ENCODE measurements around the gene POLH.
"Not testable (repeated sequence)": the region's sequence is repeated elsewhere in the genome, so short reads cannot be mapped to it uniquely, and the experiment has no call there.

POLH gene

GRCh38 chr6:43636308-43636659, 60.3 kb downstream of the POLH start:
- no peak for DNase-seq (ENCODE audit: low spot score)
- in situ Hi-C loops (cut with MboI; ENCODE audit: low sequenced_read_pairs, unreplicated experiment): no loop called here
- no peak for TF ChIP-seq CTCF (IDR thresholded peaks at IDR 0.05; ENCODE audit: borderline replicate concordance, control extremely low read depth, extremely low read depth, insufficient read depth, missing control alignments)

- DNase-seq (ENCODE audit: low spot score): no peak
- TF ChIP-seq CTCF (IDR thresholded peaks at IDR 0.05; ENCODE audit: borderline replicate concordance, control extremely low read depth, extremely low read depth, insufficient read depth, missing control alignments): no peak
These were observed 64.2 kb downstream of the POLH start for GRCh38 chr6:43639984-43640800.

GRCh38 chr6:43644940-43645612, 69.1 kb downstream of the POLH start, which contains the start of gene RSPH9:
TSS of gene RSPH9 (plus strand) at chr6:43645036. CDS start at chr6:43645099, 63 bp downstream.
- in situ Hi-C loops (cut with MboI; ENCODE audit: low sequenced_read_pairs, unreplicated experiment): no loop called here
- DNase-seq (ENCODE audit: low spot score): peak; percentile 83
- no peak for TF ChIP-seq CTCF (IDR thresholded peaks at IDR 0.05; ENCODE audit: borderline replicate concordance, control extremely low read depth, extremely low read depth, insufficient read depth, missing control alignments)

More at GRCh38 chr6:43639984-43640800, 64.2 kb downstream of the POLH start:
- in situ Hi-C loops (cut with MboI; ENCODE audit: low sequenced_read_pairs, unreplicated experiment): no loop called here

- no peak for TF ChIP-seq CTCF (IDR thresholded peaks at IDR 0.05; ENCODE audit: borderline replicate concordance, control extremely low read depth, extremely low read depth, insufficient read depth, missing control alignments)
- no peak for DNase-seq (ENCODE audit: low spot score)
- in situ Hi-C loops (cut with MboI; ENCODE audit: low sequenced_read_pairs, unreplicated experiment): no loop called here
These were observed 69.6 kb downstream of the POLH start for GRCh38 chr6:43645613-43645964.

- DNase-seq (ENCODE audit: low spot score): no peak
- in situ Hi-C loops (cut with MboI; ENCODE audit: low sequenced_read_pairs, unreplicated experiment): no loop called here
- TF ChIP-seq CTCF (IDR thresholded peaks at IDR 0.05; ENCODE audit: borderline replicate concordance, control extremely low read depth, extremely low read depth, insufficient read depth, missing control alignments): no peak
These were observed 71.6 kb downstream of the POLH start for GRCh38 chr6:43647613-43648012.

- TF ChIP-seq CTCF (IDR thresholded peaks at IDR 0.05; ENCODE audit: borderline replicate concordance, control extremely low read depth, extremely low read depth, insufficient read depth, missing control alignments): no peak
- DNase-seq (ENCODE audit: low spot score): no peak
- in situ Hi-C loops (cut with MboI; ENCODE audit: low sequenced_read_pairs, unreplicated experiment): no loop called here
These were observed 72.3 kb downstream of the POLH start for GRCh38 chr6:43648248-43648647.

- DNase-seq (ENCODE audit: low spot score); in situ Hi-C loops (cut with MboI; ENCODE audit: low sequenced_read_pairs, unreplicated experiment): not testable (repeated sequence)
These were observed 76.8 kb downstream of the POLH start for GRCh38 chr6:43652822-43653221.
